NCI-H128 (cell line): ENCODE measurements around the gene ANKRD13D.

Experiments used
- DNase-seq: peaks from one replicate; lab custom pipeline; 2025; ENCODE audit not compliant: unreplicated experiment; lab: John Stamatoyannopoulos, UW

The ANKRD13D gene

DNA sequence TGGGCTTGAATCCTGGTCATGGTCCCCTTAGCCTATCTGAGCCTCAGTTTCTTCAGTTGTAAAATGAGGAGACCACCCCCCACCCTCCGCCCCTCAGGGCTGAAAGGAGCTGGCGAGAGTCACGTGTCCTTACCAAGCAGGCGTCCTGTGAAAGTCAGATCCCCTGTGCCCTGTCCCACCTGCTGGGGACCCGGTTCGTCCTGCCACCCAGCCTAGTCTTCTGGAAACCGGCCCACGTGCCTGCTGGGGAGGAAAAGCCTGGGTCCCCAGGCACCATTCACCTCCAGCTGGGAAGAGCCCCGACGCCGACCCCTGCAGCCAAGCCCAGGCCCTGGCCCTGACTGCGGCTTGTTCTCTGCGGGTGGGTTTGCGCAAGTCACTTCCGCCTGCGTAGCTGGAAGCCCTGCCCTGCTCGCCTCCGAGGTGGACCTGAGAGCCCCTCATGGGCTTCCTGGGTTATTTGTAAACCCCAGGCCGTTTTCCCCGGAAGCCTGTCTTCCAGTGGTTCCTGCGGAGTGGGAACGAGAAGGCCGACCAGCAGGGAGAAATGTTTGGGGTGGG is 13.5 kb downstream of the ANKRD13D start:
- DNase-seq, result no peak

- DNase-seq, result peak; percentile 28
These were observed 14.2 kb downstream of the ANKRD13D start, which contains the start of gene SSH3 for GRCh38 chr11:67303132-67303834. Gene SSH3 (plus strand): TSS chr11:67303530. CDS start chr11:67303626, 96 bp downstream.

DNA sequence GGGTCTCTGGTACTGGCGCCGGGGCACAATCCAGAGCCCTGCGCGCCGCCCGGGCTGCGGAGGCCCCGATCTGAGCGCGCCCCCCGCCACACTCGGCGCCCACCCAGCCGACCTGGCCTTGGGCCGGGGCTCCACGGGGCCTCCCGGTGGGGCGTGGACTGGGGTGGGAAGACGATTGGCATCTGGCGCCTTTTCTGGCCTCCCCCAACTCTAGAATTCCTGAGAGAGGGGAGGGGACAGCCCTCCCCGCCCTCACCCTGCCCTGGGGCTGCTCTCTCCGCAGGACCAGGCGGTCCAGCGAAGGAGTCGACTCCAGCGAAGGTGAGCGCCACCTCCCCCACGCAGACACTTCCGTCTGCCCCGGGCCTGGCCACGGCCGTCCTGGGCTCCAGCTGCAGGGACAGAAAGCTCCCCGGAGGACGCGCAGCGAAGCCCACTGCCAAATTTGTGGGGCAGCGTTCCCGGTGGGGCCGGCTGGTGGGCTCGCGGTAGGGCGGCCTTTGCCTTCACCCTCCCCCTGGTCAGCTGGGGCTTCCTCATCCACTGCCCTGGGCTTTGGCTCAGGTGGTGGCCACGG is 14.8 kb downstream of the ANKRD13D start:
- no peak for DNase-seq

GRCh38 chr11:67304511-67305113 is 15.5 kb downstream of the ANKRD13D start:
- DNase-seq, result no peak

DNA sequence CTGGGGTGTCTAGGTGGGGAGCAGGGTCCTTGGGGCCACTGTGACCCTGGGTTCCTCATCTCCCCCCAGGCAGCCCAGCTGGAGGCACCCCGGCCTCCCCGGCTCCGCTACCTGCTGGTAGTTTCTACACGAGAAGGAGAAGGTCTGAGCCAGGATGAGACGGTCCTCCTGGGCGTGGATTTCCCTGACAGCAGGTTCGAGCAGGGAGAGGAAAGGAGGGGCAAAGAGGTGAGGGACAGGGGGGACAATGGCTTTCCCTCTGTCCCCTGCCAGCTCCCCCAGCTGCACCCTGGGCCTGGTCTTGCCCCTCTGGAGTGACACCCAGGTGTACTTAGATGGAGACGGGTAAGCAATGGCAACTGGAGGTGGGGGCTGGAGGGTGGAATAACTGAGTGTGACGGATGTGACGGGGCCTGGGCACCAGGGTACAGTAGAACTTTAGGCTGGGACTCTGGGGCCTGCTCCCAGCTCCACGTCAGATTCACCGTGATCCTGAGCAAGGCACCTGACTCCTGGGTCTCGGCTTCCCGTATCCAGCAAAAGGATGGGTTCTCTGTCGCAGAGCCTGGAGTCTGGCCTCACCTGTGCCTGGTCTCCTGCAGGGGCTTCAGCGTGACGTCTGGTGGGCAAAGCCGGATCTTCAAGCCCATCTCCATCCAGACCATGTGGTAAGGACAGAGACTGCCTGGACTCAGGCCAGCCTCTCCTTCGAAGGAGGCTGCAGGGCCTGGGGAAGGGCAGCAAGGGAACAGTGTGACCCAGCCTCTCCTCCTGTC is 17.9 kb downstream of the ANKRD13D start:
- DNase-seq, result no peak

- no peak for DNase-seq
These were observed 18.5 kb downstream of the ANKRD13D start for GRCh38 chr11:67307545-67308001.

- DNase-seq, result no peak
These were observed 19.1 kb downstream of the ANKRD13D start for GRCh38 chr11:67308031-67308866.

DNA sequence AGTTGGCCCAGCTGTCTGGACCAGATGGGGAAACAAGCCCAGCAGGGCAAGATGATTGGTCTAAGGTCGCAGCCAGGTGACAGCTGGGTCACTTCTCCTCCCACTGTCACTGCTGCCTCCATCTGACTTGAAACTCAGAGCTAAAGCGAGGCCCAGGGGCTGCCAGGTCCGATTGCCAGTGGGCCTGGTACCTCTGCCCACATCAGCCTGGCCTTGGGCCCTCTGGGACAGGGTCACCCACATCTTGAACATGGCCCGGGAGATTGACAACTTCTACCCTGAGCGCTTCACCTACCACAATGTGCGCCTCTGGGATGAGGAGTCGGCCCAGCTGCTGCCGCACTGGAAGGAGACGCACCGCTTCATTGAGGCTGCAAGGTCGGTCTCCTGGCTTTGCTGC is 20.1 kb downstream of the ANKRD13D start:
- no peak for DNase-seq

- no peak for DNase-seq
These were observed 20.6 kb downstream of the ANKRD13D start for GRCh38 chr11:67309661-67310061.

- DNase-seq, result no peak
These were observed 21.3 kb downstream of the ANKRD13D start for GRCh38 chr11:67310246-67311050.

GRCh38 chr11:67311051-67311555 is 22.0 kb downstream of the ANKRD13D start:
- DNase-seq, result no peak

- no peak for DNase-seq
These were observed 22.5 kb downstream of the ANKRD13D start for GRCh38 chr11:67311556-67312082.

DNA sequence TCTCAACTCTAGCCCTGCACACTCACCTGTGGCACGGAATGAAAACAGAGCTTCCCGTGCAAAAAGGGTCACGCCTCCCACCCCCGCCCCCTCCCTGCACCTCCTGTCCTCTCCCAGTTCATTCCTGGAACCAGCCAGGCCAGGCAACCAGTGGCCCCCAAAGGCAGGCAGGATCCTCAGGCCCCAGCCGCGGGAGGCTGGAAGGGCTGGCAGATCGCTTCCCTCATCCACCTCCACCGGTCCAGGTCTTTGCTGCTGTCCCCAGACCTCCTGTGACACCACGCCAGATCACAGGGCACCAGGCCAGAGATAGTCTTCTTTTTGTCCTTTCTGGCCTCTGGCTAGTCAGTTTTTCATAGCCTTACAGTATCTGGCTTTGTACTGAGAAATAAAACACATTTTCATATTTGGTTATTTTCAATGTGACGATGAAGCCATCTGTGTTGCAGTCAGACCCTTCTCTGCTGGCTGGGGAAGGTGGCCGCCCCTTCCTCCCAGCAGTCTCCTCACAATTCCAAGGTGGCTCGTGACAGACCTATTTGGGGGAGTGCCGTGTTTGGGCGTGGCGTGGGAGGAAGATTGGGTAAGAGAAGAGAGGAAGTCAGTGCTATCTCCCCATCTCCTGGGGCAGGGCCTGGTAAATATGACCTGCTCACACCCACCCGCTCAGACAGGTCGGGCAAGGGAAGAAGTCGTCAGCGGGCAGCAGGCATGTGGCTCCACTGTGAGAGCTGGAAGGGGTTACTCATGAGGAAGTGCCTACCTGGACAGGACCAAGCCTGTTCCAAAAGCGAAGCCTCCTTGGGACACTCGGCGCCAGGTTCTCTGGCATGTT is 23.3 kb downstream of the ANKRD13D start:
- DNase-seq, result no peak

DNA sequence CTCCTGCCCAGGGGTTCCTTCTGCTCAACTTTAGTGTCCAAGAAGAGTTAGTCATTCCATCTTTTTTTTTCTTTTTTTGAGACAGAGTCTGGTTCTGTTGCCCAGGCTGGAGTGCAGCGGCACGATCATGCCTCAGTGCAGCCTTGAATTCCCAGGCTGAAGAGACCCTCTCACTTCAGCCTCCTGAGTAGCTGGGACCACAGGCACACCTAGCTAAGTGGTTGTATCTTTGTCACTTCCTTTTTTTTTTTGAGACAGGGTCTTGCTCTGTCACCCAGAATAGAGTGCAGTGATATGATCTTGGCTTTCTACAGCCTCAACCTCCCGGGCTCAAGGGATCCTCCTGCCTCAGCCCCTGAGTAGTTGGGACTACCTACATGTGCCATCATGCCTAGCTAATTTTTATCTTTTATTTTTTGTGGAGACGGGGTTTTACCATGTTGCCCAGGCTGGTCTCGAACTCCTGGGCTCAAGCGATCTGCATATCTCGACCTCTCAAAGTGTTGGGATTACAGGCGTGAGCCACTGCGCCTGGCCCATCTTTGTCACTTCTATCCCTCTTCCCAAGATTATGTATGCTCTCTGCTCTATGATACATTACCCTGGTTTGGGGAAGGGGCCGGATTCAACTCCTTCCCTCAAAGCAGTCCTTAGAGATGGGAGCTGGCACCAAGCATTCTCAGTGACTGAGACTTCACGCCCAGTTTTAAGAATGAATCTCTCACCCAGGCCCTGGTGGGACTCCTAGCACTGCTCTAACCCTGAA is 24.2 kb downstream of the ANKRD13D start:
- DNase-seq, result no peak

DNA sequence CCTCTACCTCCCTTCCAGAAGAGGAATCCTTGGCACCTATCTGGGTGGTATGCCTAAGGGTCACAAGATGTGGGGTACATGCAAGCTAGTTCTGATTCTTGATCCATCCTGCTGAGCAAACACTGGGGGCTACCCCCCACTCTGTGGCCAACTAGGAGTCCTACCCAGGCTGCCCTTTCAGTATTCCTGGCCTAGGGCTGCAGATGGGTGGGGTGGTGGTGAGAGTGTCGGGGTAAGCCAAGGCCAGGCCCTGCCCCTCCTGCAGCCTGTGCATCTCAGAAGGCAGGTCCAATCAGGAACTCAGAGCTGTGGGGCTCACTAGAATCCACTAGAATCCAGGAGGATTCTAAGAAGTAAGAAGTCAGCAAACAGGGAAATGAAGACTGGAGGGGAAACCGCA is 25.1 kb downstream of the ANKRD13D start:
- DNase-seq, result no peak

DNA sequence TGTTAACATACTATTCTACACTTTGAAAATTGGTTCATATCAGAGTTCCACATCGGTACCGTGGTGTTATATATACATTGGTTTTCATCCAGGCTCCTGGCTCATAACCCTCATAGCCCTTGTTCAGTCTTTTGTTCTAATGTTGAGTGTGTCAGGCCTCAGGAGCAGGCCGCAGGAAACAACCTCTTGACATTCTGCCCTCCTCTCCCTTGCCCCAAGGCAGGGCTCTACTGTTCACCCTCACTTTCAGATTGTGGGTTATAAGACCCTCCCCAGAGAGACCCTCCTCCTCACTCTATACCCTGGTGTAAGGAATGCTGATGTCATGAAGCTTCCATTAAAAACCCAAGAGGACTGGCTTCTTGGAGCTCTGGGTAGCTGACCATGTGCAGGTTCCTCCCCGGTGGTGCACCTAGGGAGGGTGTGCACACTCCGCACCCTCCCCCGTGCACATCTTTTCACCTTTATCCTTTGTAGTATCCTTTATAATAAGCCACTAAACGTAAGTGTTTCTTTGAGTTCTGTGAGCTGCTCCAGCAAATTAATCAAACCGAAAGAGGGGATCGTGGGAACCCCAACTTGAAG is 26.3 kb downstream of the ANKRD13D start:
- no peak for DNase-seq

DNA sequence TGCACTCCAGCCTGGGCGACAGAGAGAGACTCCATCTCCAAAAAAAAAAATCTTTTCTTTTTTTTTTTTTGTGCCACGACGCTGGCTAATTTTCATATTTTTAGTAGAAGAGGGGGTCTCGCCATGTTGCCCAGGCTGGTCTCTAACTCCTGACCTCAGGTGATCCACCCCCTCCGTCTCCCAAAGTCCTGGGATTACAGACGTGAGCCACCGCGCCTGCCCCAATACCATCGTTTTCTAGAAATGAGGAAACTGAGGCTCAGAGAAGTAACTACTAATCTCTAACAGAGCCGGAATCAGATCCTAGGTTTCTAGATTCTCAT is 27.7 kb downstream of the ANKRD13D start:
- DNase-seq, result no peak
